Activated CD8-positive, alpha-beta memory T cell treated with anti-CD3 and anti-CD28 coated beads for 48 hours (primary cell): ENCODE data around the gene GZMA.
A peak's percentile ranks its signal among the peaks of the same experiment; 100 is the strongest.
"Not testable (repeated sequence)": the region's sequence is repeated elsewhere in the genome, so short reads cannot be mapped to it uniquely, and the experiment has no call there.

ENCODE experiments used
- DNase-seq, 3 experiments: peaks; one replicate each; pipeline ENCODE4 v3.0.0-alpha.2; 2020; ENCODE audit warnings: low read depth in 2 of 3, low spot score in 2 of 3

Gene GZMA

DNA sequence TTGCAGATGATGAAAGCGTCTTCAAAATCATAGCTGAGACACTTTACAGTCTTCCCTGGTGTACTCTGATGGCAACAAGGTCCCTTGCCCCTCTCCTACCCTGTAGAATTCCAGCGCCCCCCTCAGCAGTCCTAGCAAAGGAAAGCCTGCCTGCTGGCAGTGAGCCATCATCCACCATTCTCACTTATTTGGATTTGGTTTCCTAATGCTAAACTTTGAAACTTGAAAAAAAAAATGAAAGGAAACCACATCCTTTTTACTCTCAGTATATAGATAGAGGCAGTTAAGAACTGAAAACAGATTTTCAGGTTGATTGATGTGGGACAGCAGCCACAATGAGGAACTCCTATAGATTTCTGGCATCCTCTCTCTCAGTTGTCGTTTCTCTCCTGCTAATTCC is at the start of gene GZMA:
Gene GZMA (plus strand): TSS at position 299 of the 400 bp plus-strand sequence. CDS start 37 bp downstream, at position 336.
- DNase-seq, result peak in 1 of 3 experiments; percentile 9

DNA sequence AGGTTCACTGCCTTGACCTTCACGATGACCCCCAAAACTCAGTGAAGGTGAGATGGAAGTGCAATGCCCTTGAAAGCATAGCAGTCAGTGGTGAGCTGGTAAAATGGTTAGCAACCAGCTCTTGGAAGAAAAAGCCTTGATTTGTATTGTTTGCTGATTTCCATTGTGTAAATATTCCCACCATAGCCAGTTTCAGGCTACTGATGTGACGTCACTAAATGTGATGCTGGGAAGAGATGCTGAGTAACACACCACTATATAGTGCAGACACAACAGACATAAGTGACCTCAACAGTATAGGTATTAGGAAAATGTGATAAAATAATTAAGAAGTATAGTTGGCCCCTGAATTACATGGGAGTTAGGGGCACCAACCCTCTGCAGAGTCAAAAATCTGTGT is 47.3 kb upstream of the GZMA start:
- no peak for DNase-seq

- peak; percentile 31 to 35 (median 34) for DNase-seq
These were observed 40.2 kb upstream of the GZMA start for GRCh38 chr5:55062039-55062779.

- no peak for DNase-seq
These were observed 39.1 kb upstream of the GZMA start for GRCh38 chr5:55063220-55063863.

DNA sequence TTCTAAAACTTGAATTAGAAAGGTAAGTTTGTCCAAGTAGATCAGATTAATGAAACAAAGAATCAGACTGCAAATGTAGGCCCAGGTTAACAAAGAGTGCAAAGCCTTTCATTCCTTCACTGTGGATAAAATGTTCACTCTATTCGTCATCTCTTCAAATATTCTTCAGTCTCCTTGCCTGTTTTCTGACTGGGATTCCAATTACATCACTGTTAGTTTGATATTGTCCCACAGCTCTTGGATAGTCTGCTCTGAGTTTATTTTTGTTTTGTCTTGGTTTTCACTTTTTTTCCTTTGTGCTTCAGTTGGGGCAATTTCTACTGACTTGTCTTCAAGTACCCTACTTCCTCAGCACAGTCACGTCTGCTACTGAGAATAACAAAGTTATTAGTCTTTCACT is 38.5 kb upstream of the GZMA start:
- no peak for DNase-seq

- DNase-seq, result no peak
These were observed 37.9 kb upstream of the GZMA start for GRCh38 chr5:55064523-55064922.

DNA sequence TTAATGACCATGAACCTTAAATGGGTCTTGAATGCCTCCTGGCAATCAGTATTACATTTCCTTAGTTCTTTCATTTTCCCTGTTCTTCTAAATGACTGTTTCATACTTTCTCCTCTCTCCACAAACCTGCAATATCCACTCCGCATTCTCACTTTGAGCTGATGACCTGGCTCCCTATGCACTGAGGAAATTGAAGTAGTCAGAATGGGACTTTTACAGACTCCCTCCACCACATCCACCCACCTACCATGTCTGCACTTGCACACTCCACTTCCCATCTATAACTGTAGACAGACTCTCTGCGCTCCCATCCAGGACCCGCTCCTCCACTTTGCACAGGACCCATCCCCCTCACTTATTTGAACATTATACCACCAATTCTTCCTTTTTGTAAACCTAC is 36.2 kb upstream of the GZMA start:
- no peak for DNase-seq

DNA sequence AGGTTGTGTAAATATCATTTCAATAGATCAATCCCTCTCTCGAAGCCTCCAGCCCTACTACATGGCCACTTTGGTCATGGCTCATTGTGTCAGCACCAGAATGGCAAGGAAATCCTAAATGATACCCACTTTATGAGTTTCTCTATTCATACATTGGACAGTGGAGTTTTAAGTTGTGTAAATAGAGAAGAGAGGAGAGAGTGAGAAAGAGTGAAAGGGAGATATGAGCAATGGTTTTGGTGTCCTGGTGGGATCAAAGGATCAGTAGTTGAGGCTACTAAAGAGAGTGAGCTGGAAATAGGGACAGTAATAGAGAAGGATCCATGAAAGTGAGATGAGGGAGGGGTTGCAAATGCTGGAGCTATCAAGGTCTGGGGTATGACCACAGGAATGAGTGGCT is 31.5 kb upstream of the GZMA start:
- DNase-seq, result no peak

DNA sequence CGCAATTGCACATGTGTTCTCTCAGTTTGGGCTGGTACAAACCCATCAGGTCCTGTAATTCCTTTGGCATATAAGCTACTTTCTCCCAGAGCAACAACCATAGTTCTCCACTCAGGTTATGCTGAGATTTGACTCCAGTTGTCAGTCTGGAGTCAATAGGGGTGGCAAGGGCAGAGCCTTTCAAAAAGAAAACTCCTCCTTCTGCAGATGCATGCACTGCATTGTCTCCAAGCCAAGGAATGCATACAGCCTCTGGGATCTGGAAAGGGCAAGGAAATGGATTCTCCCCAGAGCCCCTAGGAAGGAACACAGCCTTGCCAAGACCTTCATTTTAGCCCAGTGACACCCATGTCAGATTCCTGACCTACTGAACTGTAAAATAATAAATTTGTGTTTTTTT is 31.0 kb upstream of the GZMA start:
- DNase-seq, result no peak

DNA sequence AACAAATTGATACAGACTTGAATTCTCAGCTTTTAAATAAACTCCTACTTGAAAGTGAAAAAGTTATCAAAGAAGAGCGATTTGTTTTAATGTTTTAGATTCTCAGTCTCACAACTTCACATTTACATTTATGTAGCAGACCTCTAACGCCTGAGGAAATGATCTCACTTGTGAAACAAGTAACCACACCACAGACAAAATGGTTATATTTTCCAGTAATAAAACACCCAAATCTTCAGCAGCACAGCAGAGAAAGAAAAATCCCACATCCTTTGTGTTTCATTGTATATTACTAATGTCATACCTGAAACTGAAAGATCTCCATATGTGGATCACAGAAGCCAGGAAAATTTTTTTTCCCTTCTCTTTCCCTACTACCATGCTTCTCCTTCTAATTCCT is 29.8 kb upstream of the GZMA start:
- DNase-seq, result no peak

DNA sequence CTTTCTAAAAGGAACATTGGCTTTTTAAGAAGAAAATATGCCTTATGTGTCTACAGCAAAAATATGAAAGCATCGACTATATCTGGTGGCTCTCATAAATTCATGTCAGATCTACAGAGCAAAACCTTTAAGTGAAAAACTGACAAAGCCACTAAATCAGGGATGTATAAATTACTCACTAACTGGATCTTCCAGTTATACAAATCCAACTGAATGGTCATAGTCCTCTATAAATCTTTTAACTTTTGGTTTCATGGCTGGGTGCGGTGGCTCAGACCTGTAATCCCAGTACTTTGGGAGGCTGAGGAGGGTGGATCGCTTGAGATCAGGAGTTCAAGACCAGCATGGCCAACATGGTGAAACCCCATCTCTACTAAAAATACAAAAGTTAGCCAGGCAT is 29.2 kb upstream of the GZMA start:
- no peak for DNase-seq

DNA sequence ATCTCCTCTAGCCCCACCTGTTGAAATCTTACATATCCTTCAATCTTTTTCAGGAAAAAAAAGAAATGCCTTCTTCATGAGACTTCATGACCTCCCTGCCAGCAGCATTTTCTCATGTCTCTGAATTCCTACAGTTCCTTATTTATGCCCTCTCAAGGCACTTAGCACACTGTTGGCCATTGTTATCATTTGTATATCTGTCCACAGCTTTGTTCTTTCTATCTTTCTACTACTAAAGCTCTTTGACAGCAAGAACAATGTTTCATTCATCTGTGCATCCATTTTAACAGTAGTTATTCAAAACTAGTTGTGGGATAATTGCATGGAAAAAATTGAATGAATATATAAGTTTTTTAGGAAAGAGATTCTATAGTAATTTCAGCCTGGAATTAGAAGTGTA is 20.9 kb upstream of the GZMA start:
- no peak for DNase-seq

DNA sequence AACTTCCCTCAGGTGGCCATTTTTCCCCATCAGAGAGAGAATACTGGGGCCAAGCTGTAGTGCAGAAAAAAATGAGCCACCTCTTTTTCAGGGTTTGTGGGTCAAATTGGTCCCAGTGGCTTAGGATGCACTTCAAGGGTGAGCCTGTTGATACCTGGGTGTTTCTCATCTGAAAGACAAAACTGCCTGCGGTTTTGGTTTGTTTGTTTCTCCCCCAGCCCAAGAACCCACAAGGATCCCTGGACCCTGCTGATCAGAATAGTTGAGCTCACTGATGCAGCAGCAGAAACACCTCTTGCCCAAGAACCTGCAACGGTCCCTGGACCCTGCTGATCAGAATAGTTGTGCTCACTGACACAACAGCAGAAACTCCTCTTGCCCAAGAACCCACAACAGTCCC is 13.1 kb upstream of the GZMA start:
- not testable (repeated sequence) for DNase-seq

DNA sequence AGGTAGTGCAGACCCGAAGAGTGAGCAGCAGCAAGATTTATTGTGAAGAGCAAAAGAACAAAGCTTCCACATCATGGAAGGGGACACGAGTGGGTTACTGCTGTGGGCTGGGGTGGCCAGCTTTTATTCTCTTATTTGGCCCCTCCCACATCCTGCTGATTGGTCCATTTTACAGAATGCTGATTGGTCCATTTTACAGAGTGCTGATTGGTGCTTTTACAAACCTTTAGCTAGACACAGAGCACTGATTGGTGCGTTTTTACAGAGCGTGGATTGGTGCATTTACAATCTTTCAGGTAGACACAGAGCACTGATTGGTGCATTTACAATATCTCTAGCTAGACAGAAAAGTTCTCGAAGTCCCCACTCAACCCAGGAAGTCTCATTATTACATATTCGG is 11.4 kb upstream of the GZMA start:
- not testable (repeated sequence) for DNase-seq

- no peak for DNase-seq
These were observed 6.3 kb upstream of the GZMA start for GRCh38 chr5:55096182-55096581.

- no peak for DNase-seq
These were observed 5.6 kb upstream of the GZMA start for GRCh38 chr5:55096861-55097260.

GRCh38 chr5:55101148-55101547 is 1.3 kb upstream of the GZMA start:
- not testable (repeated sequence) for DNase-seq

GRCh38 chr5:55101556-55102276 is 730 bp upstream of the GZMA start:
- no peak for DNase-seq

GRCh38 chr5:55104036-55104772 is 1.8 kb downstream of the GZMA start:
- DNase-seq, result no peak

- DNase-seq, result no peak
These were observed 2.7 kb downstream of the GZMA start for GRCh38 chr5:55104946-55105701.

- not testable (repeated sequence) for DNase-seq
These were observed 3.5 kb downstream of the GZMA start for GRCh38 chr5:55105976-55106375.
